HG03439 (cell line): ENCODE data around the gene AKAP8L.

Source experiments
- ATAC-seq: cut with Tn5 transposase; IDR thresholded peaks from one replicate; pipeline ENCODE4 v1.9.1; 2021; ENCODE audit warnings: mild to moderate bottlenecking, moderate library complexity; ENCODE audit not compliant: unreplicated experiment

The AKAP8L gene

GRCh38 chr19:15448778-15449619 is 30.2 kb upstream of the AKAP8L start:
- no peak for ATAC-seq

DNA sequence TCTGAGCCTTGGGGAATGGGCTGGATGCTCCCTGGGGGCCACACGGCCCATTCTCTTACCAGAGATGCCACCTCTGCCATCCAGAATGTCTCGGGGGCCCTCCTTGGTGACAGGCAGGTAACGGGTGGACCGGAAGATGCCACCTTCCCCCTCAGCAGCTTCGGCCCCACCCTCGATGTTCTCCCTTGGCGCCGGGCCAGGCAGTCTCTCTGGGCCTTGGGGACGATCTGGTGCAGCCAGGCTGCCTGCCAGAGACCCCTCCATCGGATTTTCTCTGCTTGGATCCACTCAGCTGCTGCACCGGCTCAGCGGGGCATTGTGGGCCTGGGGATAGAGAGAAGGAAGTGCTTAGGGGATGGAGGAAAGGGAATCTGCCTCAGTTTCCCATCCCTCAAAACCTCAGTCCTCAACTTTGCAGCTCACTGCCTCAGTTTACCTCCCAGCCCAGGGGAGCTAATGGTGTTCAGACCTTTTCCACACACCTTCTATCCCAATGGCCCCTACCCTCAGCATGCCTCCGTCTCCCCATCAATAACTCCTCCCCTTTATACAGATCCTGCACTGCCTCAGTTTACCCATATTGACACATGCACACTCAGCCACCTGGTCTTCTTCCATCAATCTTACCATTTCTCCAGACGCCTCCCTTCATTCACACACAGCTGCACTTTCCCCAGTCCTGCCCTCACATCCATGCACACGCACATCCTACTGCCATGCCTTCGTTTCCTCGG is 29.4 kb upstream of the AKAP8L start:
- no peak for ATAC-seq

DNA sequence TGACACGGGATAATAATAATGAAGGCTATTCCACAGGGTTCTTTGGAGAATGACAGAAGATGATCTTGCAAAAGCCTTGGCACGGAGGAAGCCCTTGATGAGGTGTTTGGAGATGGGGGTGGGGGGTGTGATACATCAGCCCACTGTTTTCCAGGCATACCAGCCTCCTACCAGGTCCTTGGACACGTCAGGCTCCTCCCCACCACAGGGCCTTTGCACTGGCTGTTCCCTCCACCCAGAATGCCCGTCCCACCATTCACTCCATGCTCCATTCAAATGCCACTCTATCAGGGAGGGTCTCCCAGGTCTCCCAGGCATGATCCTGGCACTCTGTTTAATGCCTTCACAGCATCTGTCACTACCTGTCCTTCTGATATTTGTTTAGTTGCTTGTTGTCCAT is 28.3 kb upstream of the AKAP8L start:
- ATAC-seq = no peak

DNA sequence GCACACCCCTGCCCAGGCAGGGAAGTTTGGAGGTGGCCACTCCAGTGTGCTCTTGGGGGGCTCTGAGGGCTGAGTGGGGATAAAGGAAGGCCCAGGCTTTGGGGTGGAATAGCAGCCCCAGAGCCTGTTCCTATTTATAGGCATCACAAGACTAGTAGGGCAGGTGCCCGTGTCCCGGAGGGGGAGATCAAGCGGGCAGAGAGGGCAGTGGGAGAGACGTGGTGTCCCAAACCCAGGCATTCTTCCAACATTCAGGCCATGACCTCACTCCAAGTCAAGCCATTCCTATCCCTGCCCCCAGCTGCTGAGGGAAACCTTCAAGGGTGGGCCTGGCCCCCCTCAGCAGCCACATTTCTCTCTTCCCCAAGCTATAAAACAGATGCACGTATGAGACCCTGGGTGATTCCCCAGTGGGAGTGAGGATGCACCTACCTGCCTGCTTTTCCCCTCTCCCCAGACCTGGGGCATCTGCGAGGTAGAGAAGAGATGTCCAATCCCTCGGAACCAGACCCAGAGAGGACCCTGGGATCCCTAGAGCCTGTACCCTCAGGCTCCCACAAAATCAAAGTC is 27.1 kb upstream of the AKAP8L start:
- no peak for ATAC-seq

DNA sequence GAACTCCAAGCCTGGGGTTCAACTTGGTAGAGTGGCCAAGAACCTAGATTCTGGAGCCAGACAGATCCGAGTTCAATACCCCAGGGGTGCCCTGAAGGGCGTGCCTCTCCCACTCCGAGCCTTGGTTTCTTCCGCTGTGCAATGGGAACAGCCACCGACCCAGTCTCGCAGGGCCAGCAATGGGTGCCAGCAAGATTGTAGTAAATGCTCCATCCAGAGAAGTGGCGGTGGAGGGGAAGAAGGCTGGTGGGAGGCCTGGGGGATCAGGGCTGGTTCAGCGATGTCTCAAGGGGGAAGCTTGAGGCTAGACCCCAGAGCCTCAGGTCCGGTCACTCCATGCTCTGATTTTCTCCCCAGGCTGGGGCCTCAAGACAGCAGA is 26.4 kb upstream of the AKAP8L start:
- ATAC-seq = no peak

GRCh38 chr19:15444505-15445226 is 25.9 kb upstream of the AKAP8L start:
- no peak for ATAC-seq

DNA sequence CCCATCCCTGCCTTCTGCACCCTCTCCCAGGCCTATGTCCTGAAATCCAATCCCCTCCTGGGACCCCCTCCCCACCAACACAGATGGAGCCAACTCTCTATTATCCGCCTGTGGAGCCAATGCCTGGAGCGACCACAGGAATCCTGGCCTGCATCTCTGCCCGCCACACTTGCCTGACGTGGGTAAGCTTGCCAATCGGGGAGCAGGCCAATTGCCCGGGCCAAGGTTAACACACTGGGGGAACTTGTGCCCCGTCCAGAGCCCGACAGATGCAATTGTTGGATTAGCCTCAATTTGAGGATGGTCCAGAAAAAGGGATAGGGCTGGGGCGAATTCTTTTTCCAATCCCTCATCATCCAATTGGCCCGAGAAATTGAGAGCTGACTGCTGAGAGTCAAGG is 25.1 kb upstream of the AKAP8L start:
- no peak for ATAC-seq

DNA sequence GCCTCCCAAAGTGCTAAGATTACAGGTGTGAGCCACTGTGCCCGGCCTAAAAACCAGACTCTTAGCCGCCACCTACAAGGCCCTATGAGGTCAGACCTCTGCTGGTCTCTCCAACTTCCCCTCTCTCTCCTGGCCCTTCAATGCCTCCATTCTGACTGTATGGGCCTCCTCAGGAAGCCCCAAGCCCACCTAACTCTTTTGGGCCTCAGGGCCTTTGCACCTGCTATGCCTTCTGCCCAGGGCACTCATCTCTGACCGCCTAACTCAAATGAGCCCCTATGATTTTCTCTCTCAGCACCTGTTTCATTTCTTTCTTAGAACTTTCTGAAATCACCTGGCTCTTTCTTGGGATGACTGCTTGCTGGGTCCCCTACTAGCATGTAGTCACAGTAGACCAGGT is 24.5 kb upstream of the AKAP8L start:
- no peak for ATAC-seq

- ATAC-seq = no peak
These were observed 23.5 kb upstream of the AKAP8L start for GRCh38 chr19:15442142-15442920.

DNA sequence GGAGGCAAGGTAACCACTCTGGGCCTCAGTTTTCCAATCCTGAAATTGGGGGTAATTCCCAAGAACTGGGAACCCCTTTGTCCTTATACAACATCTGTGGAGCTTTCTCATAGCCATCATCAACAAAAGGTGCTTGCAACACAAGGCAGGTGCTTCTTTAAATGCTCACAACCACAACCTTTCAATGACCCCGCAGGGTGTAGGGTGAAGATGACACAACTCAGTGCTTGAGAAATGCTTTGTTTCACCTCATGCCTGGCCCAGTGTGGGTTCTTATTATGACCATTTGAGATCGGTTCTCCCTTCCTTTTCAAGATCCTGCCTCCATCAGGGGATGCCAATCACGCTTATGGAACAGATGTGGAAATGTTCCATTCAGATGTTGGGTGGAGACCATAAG is 22.5 kb upstream of the AKAP8L start:
- ATAC-seq = no peak

DNA sequence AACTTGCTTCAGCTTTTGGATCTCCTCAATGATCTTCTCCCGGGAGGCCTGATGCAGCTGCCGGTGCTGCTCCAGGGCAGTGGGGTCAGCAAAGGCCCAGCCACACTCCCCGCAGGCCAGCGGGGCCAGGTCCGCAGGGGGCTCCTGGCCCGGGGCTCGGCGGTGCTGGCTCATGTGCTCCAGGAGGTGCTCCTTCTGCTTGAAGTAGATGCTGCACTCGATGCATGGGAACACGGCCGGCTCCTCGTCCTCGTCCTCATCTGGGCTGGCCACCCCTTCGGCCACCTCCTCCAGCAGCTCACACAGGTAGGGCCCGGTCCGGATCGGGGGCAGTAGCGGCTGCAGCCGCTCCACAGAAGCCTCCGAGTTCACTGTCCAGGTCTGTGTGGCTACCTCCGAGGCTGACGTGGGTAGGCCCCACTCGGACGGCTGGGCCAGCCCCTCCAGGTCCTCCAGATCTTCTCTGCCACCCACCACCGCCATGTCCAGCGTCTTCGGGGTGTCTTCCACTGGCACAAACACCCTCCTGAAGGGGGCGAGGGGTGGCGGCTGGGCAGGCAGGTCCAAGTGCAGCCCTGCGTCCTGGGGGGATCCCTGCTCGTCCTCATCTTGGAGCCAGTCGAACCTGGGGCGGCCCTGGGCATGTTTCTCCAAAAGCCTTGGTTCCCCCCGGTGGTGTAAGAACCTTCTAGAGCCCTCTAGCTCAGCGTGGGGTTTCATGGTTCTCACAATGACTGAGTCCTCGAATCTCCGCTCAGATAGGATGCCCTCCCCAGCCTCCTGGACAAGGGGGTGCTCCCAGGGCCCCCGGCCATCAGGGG is 21.2 kb upstream of the AKAP8L start:
- ATAC-seq = no peak

DNA sequence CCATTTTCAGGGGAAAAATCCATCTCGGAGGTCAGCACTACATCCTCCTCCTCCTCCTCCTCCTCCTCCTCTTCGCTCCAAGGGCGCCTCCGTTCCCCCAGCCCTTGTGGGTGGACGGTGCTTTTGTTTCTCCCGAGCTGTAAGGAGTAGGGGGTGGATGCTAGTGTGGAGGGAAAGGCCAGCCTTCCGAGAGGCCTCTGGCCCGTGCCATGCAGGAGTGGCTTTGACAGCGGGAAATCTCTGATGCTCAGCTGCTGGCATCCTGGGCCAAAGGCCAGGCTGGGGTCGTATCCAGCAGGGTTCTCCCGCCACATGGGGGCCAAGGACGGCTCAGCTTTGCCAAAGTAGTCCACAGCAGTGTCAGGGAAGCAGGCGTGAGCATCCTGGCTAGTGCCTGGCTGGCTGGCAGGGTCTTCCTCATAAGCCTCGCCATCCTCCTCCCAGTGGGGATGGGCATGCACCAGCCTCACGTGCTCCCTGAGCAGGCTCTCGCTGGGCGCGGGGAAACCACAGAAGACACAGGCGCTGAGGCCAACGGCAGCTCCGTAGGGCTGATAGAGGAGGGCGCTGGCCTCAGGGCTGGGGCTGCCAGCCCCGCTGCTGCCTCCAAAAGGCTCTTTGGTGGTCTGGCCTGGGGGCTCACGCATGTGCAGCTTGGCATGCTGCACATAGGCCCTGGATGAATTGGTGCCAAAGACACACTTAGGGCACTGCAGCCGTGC is 20.5 kb upstream of the AKAP8L start:
- ATAC-seq = no peak

DNA sequence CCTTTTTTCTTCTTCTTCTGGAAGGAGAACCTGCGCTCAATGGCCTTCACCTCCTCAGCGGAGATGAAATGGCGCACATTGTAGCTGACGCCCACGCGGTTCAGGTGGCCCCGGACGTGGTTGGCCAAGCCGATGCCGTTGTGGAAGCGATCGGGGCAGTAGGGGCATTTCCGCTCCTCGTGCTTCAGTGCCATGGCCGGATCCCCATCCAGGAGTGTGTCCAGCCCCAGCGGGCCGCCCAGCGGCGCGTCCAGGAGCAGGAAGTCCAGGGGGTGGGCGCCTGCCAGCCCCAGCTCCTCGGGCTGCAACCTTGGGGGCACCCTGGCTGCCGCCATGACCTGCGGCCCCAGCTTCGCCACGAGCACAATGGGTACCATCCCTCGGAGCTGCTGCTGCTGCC is 19.8 kb upstream of the AKAP8L start:
- ATAC-seq = no peak

GRCh38 chr19:15438124-15438496 is 19.3 kb upstream of the AKAP8L start:
- no peak for ATAC-seq

GRCh38 chr19:15437355-15438123 is 18.8 kb upstream of the AKAP8L start:
- no peak for ATAC-seq

GRCh38 chr19:15436826-15437110 is 18.0 kb upstream of the AKAP8L start:
- no peak for ATAC-seq

DNA sequence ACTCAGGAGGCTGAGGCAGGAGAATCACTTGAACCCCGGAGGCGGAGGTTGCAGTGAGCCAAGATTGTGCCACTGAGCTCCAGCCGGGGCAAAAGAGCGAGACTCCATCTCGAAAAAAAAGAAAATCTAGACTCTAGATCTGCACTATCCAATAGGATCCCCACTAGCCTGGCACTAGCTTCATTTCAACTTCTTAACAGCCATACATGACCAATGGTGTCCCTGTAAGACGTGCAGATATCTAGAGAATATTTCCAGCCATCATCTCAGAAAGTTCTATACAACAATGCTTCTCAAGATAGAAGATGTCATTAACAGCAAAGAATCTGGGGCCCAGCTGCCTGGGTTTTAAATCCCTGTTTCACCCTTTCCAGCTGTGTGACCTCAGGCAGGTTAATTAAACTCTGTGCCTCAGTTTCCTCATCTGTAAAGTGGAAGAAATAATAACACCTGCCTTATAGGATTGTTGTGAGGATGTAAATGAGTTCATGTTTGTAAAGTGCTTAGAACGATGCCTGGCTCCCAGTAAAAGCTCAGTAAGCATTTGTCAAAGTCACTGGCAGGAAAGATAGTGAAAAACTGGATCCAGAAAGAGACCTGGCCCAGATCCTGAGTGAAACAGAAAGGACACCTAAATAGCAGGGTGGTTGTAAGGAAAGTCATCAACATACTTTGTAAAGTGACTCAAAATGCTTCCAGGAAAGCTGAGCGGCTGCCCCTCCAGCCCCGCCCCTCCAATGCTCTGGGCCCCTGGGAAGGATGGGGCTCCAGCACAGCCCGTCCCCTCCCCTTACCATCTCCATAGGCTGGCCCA is 17.4 kb upstream of the AKAP8L start:
- ATAC-seq = no peak

DNA sequence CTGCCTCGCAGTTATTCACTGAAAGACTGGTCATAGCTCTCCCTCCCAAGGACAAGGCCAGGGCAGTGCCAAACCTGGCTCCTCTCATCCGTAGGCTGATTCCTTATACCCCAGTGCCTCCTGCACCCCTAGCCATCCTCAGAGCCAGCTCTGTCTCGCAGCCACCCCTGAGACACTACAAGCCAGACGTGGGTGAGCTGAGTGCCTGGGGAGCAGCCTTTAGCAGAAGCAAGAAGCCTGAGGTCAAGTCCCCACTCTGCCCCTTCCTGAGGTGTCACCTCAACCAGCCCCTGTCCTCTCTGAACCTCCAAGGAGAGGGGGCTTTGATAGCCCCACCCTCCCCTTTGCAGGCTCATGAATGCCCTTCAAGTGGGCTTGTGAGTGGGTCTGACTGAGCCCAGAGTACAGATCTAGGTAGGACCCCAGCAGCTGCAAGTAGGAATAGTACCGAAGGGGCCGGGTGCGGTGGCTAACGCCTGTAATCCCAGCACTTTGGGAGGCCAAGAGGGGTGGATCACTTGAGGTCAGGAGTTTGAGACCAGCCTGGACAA is 14.8 kb upstream of the AKAP8L start:
- no peak for ATAC-seq
